H1 (cell line): ENCODE data around the gene OPA3. TPM values are rescaled to one million over a fixed set of nuclear protein-coding genes. Genes with fewer than 3 reads are reported as not detected.
A peak's percentile ranks its signal among the peaks of the same experiment; 100 is the strongest.

Experiments used
- CHD2 ChIP-seq: IDR thresholded peaks from 2 replicates; pipeline ENCODE4 v1.6.1; 2012; ENCODE audit warnings: low read length, improper control_type of control experiment
- HDAC6 ChIP-seq: IDR thresholded peaks from one replicate; pipeline ENCODE4 v1.7.1; 2012; ENCODE audit warnings: low read depth, mild to moderate bottlenecking, inconsistent platforms, low read length, moderate library complexity
- RAD21 ChIP-seq, 2 experiments: IDR thresholded peaks in 1 of 2; conservative IDR thresholded peaks in 1 of 2; 2 replicates each; pipeline ENCODE4 v1.6.1; 2011; ENCODE audit warnings: low read depth in 2 of 2, low read length in 2 of 2, improper control_type of control experiment in 1 of 2, inconsistent platforms in 1 of 2, mild to moderate bottlenecking in 1 of 2, moderate library complexity in 1 of 2
- SP2 ChIP-seq: IDR thresholded peaks from 2 replicates; pipeline ENCODE4 v1.6.1; 2012; ENCODE audit warnings: mild to moderate bottlenecking, low read length, inconsistent platforms
- TEAD4 ChIP-seq: IDR thresholded peaks from 2 replicates; pipeline ENCODE4 v1.6.1; 2012; ENCODE audit warnings: low read depth, low read length, inconsistent platforms, mixed read lengths
- polyA plus RNA-seq, 7 experiments: library from polyadenylated mRNA; depleted of rRNA in 3 of 7; stranded (reverse) in 5 of 7; unstranded in 2 of 7; fragments of >200 nt in 5 of 7; fragments of 200-250 nt in 2 of 7; gene quantifications; 1 replicate in 5 of 7; 2 replicates in 1 of 7; 4 replicates in 1 of 7; pipeline versions ENCODE4 v1.2.1 to v1.2.3, GENCODE V29; 2011 to 2013; ENCODE audit warnings: missing spikeins in 2 of 7, mixed read lengths in 2 of 7
- total RNA-seq: library from RNA; stranded (reverse); fragmentation: NEBNext Ultra II Directional; extraction: Animal tissue kit (Norgen Biotek cat#: 25700); gene quantifications from 2 replicates; pipeline ENCODE4 v1.2.1, GENCODE V29; 2021
- TF ChIP-seq, protein P1 (sequence below): IDR thresholded peaks from 2 replicates; pipeline ENCODE4 v1.6.1; 2011; ENCODE audit warnings: low read length, improper control_type of control experiment

OPA3 gene
- total and polyA plus RNA-seq, 2 of the 8 experiments (the other 6 are each of a cell fraction or from before 2014, with no cell fraction given): 12.5 to 14.5 TPM

DNA sequence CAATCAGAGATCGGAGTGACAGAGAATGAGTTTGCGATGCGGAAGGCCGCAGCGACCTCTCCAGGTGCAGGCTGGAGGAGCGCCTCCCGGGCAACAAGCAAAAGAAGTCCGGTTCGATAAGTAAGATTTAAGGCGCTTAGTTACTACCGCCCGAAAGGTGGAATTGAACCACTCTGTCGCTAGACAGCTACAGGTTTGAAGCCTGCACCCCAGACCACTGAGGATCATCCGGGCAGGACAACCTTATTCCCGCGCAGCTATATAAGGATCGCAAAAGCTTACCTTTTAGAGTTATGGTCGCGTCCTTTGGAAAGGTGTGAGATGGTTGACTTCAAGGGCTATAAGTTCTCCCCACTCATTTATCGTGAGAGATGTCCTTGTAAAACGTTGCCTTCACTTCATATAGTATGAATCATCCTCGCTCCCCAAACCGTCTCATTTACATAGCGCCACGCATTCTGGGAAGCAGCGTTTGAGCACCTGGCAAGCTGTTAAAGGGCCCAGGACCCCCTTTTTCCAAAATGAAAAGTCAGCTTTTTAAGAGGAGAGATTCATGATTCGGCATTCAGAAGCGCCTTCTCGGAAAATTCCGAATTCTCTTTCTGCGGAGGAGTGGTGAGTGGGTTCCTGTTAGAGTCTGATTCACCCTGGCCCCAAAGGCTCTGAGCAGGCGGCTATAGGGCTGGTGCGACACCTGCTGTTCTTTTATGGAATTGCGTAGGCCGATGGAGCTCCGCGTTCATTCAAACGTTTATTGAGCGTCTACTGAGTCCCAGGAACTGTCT is 106.0 kb downstream of the OPA3 start (continued):
- TF ChIP-seq, protein P1, sequence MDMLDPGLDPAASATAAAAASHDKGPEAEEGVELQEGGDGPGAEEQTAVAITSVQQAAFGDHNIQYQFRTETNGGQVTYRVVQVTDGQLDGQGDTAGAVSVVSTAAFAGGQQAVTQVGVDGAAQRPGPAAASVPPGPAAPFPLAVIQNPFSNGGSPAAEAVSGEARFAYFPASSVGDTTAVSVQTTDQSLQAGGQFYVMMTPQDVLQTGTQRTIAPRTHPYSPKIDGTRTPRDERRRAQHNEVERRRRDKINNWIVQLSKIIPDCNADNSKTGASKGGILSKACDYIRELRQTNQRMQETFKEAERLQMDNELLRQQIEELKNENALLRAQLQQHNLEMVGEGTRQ: no peak
- TF ChIP-seq HDAC6: no peak
- no peak for TF ChIP-seq SP2
- peak; percentile 90 for TF ChIP-seq RAD21 (IDR thresholded peaks at IDR 0.05 in 1 of 2, conservative IDR thresholded peaks at IDR 0.05 in 1 of 2; ENCODE audit: low read depth in 2 of 2, low read length in 2 of 2)
- TF ChIP-seq CHD2: no peak
- peak; percentile 71 for TF ChIP-seq TEAD4
- TF ChIP-seq, all 59 proteins: peak for 18
